ENCODE results near the gene ISG20L2.

ISG20L2 gene

GRCh38 chr1:156705918-156706656 lies 22.5 kb downstream of the ISG20L2 start:
- peaks cover 24% of the 10 kb centered on the region for H3K36me3 ChIP-seq
- peak overlapping the region; percentile 86 for H3K27ac ChIP-seq
- peak; percentile 92 for TF ChIP-seq CTCF (IDR thresholded peaks at IDR 0.05; ENCODE audit: low read depth, low read length)
- H3K4me3 ChIP-seq (ENCODE audit: low read depth, low read length) = peak overlapping the region; percentile 74
- H3K27me3 ChIP-seq (ENCODE audit: insufficient read depth, low read depth, severe bottlenecking) = no peaks in the 10 kb centered on the region
- DNase-seq = peak; percentile 98
- no peaks in the 10 kb centered on the region for H3K9me3 ChIP-seq (ENCODE audit: severe bottlenecking)

- Histone ChIP-seq H3K36me3 (peaks cover 30% of the 10 kb centered on the region), H3K4me3 (ENCODE audit: low read depth, low read length) (peak within 1 kb of the TSS; percentile 74), H3K9me3 (ENCODE audit: severe bottlenecking) (no peaks in the 10 kb centered on the region), H3K27me3 (ENCODE audit: insufficient read depth, low read depth, severe bottlenecking) (no peaks in the 10 kb centered on the region), H3K27ac (peak within 1 kb of the TSS; percentile 86)
- no peak for TF ChIP-seq CTCF (IDR thresholded peaks at IDR 0.05; ENCODE audit: low read depth, low read length)
- DNase-seq = peak; percentile 94
Measured at GRCh38 chr1:156705321-156705917, 23.1 kb downstream of the ISG20L2 start, which contains the start of gene CRABP2. Gene CRABP2 (minus strand): TSS chr1:156705583. CDS start chr1:156705446, 137 bp downstream.

GRCh38 chr1:156704930-156705320 lies 23.6 kb downstream of the ISG20L2 start:
- no peak for TF ChIP-seq CTCF (IDR thresholded peaks at IDR 0.05; ENCODE audit: low read depth, low read length)
- Histone ChIP-seq H3K4me3 (ENCODE audit: low read depth, low read length) (peak overlapping the region; percentile 74), H3K27ac (peak overlapping the region; percentile 86), H3K36me3 (peaks cover 35% of the 10 kb centered on the region), H3K27me3 (ENCODE audit: insufficient read depth, low read depth, severe bottlenecking) (no peaks in the 10 kb centered on the region), H3K9me3 (ENCODE audit: severe bottlenecking) (no peaks in the 10 kb centered on the region)
- DNase-seq = peak; percentile 57

- no peak for TF ChIP-seq CTCF (IDR thresholded peaks at IDR 0.05; ENCODE audit: low read depth, low read length)
- Histone ChIP-seq H3K27ac (peak overlapping the region; percentile 86), H3K4me3 (ENCODE audit: low read depth, low read length) (peak overlapping the region; percentile 74), H3K36me3 (peaks cover 42% of the 10 kb centered on the region), H3K9me3 (ENCODE audit: severe bottlenecking) (no peaks in the 10 kb centered on the region), H3K27me3 (ENCODE audit: insufficient read depth, low read depth, severe bottlenecking) (no peaks in the 10 kb centered on the region)
- no peak for DNase-seq
Measured at GRCh38 chr1:156704166-156704711, 24.3 kb downstream of the ISG20L2 start.

- TF ChIP-seq CTCF (IDR thresholded peaks at IDR 0.05; ENCODE audit: low read depth, low read length) = 0 out of 2 replicates have a peak, but pooled peaks have one; percentile 4
Measured at GRCh38 chr1:156703741-156704140, 24.8 kb downstream of the ISG20L2 start.

More at GRCh38 chr1:156703741-156704140, 24.8 kb downstream of the ISG20L2 start:
- H3K27ac ChIP-seq = peak overlapping the region; percentile 86
- peak overlapping the region; percentile 74 for H3K4me3 ChIP-seq (ENCODE audit: low read depth, low read length)
- peaks cover 47% of the 10 kb centered on the region for H3K36me3 ChIP-seq
- no peaks in the 10 kb centered on the region for H3K9me3 ChIP-seq (ENCODE audit: severe bottlenecking)
- H3K27me3 ChIP-seq (ENCODE audit: insufficient read depth, low read depth, severe bottlenecking) = no peaks in the 10 kb centered on the region
- DNase-seq = peak; percentile 94
